Tracheal epithelial cell (primary cell): ENCODE measurements around the gene PPP1R13L. TPM values are rescaled to one million over a fixed set of nuclear protein-coding genes. Genes with fewer than 3 reads are reported as not detected.

Source experiments
- total RNA-seq: library from RNA; depleted of rRNA; stranded (reverse); fragments of >200 nt; gene quantifications from 2 replicates; pipeline ENCODE4 v1.2.1, GENCODE V29; 2014

Gene PPP1R13L
- total RNA-seq = 20.5 and 21.3 TPM in 2 replicates

GRCh38 chr19:45404557-45405434, at the start of gene PPP1R13L:
Gene PPP1R13L (minus strand): TSS chr19:45405069. CDS start chr19:45398318, 6,751 bp downstream.

GRCh38 chr19:45423589-45424190, 18.8 kb upstream of the PPP1R13L start, which contains the start of gene ERCC1:
Gene ERCC1 (minus strand): TSS chr19:45423917. CDS start chr19:45423374, 543 bp downstream.

GRCh38 chr19:45406226-45407090, 1.6 kb upstream of the PPP1R13L start, which contains the start of gene POLR1G:
Gene POLR1G (plus strand): TSS chr19:45406644. CDS start chr19:45406697, 53 bp downstream.

GRCh38 chr19:45370410-45371204, 34.3 kb downstream of the PPP1R13L start, which contains the start of gene ERCC2:
Gene ERCC2 (minus strand): TSS chr19:45370573. CDS start chr19:45370540, 33 bp downstream.

GRCh38 chr19:45340232-45340898, 64.5 kb downstream of the PPP1R13L start, which contains the start of gene KLC3:
Gene KLC3 (plus strand): TSS chr19:45340750. CDS start chr19:45345542, 4,792 bp downstream.

Other genes with a start within 250 kb of the PPP1R13L start
- gene NKPD1, start 244.1 kb downstream of the PPP1R13L start, total RNA-seq = 0.85 and 0.96 TPM in 2 replicates
- gene TRAPPC6A, start 226.8 kb downstream of the PPP1R13L start, total RNA-seq = 17.7 and 21.4 TPM in 2 replicates
- gene BLOC1S3, start 226.3 kb downstream of the PPP1R13L start, total RNA-seq = 8.2 and 11.1 TPM in 2 replicates
- gene EXOC3L2, start 159.7 kb downstream of the PPP1R13L start, total RNA-seq = 0.24 and 0.64 TPM in 2 replicates
- gene MARK4, start 153.8 kb downstream of the PPP1R13L start, total RNA-seq = 10.0 and 12.8 TPM in 2 replicates
- not detected in 2 replicates for gene CKM, start 82.2 kb downstream of the PPP1R13L start, total RNA-seq
- 82.5 and 101 TPM in 2 replicates for gene KLC3, start 64.3 kb downstream of the PPP1R13L start, total RNA-seq
- gene ERCC2, start 34.5 kb downstream of the PPP1R13L start, total RNA-seq = 6.0 and 10.1 TPM in 2 replicates
- gene POLR1G, start 1.6 kb upstream of the PPP1R13L start, total RNA-seq = 23.9 and 25.2 TPM in 2 replicates
- 82.3 and 120 TPM in 2 replicates for gene ERCC1, start 18.8 kb upstream of the PPP1R13L start, total RNA-seq
- gene FOSB, start 62.9 kb upstream of the PPP1R13L start, total RNA-seq = 11.1 and 15.4 TPM in 2 replicates
- gene RTN2, start 92.0 kb upstream of the PPP1R13L start, total RNA-seq = 3.6 and 10.6 TPM in 2 replicates
- 0.64 and 1.4 TPM in 2 replicates for gene PPM1N, start 93.4 kb upstream of the PPP1R13L start, total RNA-seq
- gene VASP, start 102.4 kb upstream of the PPP1R13L start, total RNA-seq = 97.2 and 161 TPM in 2 replicates
- 4.8 and 5.1 TPM in 2 replicates for gene OPA3, start 179.7 kb upstream of the PPP1R13L start, total RNA-seq
- not detected in 2 replicates for gene GPR4, start 197.1 kb upstream of the PPP1R13L start, total RNA-seq
- 84.8 and 113 TPM in 2 replicates for gene EML2, start 234.3 kb upstream of the PPP1R13L start, total RNA-seq